Testis (tissue), 2 donors: ENCODE results near the gene ZBTB21.

Experiments
- CTCF ChIP-seq, 3 experiments: fragments of 450-650 bp in 2 of 3; fragments of 200-600 bp in 1 of 3; sonication (generic) in 1 of 3; IDR thresholded peaks; one replicate each; pipeline ENCODE4 v1.5.1; 2016 to 2019; ENCODE audit warnings: antibody characterized with exemption in 3 of 3, mild to moderate bottlenecking in 2 of 3, moderate library complexity in 1 of 3
- POLR2A ChIP-seq: fragments of 450-650 bp; IDR thresholded peaks from one replicate; pipeline ENCODE4 v1.6.1; 2017; ENCODE audit warnings: antibody characterized with exemption, mild to moderate bottlenecking, moderate library complexity

- TF ChIP-seq CTCF (IDR thresholded peaks at IDR 0.05): no peak
- TF ChIP-seq POLR2A: no peak
Observed at GRCh38 chr21:42051788-42052187, 41.6 kb upstream of the ZBTB21 start.
